Measurements from ENCODE around the gene MALT1.
"Not testable (repeated sequence)": the region's sequence is repeated elsewhere in the genome, so short reads cannot be mapped to it uniquely, and the experiment has no call there.

The MALT1 gene

GRCh38 chr18:58653144-58653722 lies 18.0 kb upstream of the MALT1 start:
- in situ Hi-C loops (cut with HindIII; ENCODE audit: low sequenced_read_pairs) = not testable (repeated sequence)

- in situ Hi-C loops (cut with HindIII; ENCODE audit: low sequenced_read_pairs) = no loop called here
These were observed 17.3 kb upstream of the MALT1 start for GRCh38 chr18:58653814-58654509.

GRCh38 chr18:58654896-58655614 lies 16.2 kb upstream of the MALT1 start:
- in situ Hi-C loops (cut with HindIII; ENCODE audit: low sequenced_read_pairs) = no loop called here

- in situ Hi-C loops (cut with HindIII; ENCODE audit: low sequenced_read_pairs) = no loop called here
These were observed 14.2 kb upstream of the MALT1 start for GRCh38 chr18:58657081-58657480.

- in situ Hi-C loops (cut with HindIII; ENCODE audit: low sequenced_read_pairs) = no loop called here
These were observed 13.8 kb upstream of the MALT1 start for GRCh38 chr18:58657494-58657893.

GRCh38 chr18:58659691-58660090 lies 11.6 kb upstream of the MALT1 start:
- in situ Hi-C loops (cut with HindIII; ENCODE audit: low sequenced_read_pairs) = no loop called here

- in situ Hi-C loops (cut with HindIII; ENCODE audit: low sequenced_read_pairs) = no loop called here
These were observed 10.3 kb upstream of the MALT1 start for GRCh38 chr18:58660915-58661314.

- in situ Hi-C loops (cut with HindIII; ENCODE audit: low sequenced_read_pairs) = no loop called here
These were observed 9.8 kb upstream of the MALT1 start for GRCh38 chr18:58661423-58661822.

GRCh38 chr18:58662118-58662517 lies 9.1 kb upstream of the MALT1 start:
- in situ Hi-C loops (cut with HindIII; ENCODE audit: low sequenced_read_pairs) = no loop called here

- in situ Hi-C loops (cut with HindIII; ENCODE audit: low sequenced_read_pairs) = no loop called here
These were observed 5.1 kb upstream of the MALT1 start for GRCh38 chr18:58666176-58666575.

- in situ Hi-C loops (cut with HindIII; ENCODE audit: low sequenced_read_pairs) = no loop called here
These were observed 3.1 kb upstream of the MALT1 start for GRCh38 chr18:58668211-58668610.

- in situ Hi-C loops (cut with HindIII; ENCODE audit: low sequenced_read_pairs) = no loop called here
These were observed 2.4 kb upstream of the MALT1 start for GRCh38 chr18:58668897-58669296.

GRCh38 chr18:58669731-58670378 lies 1.4 kb upstream of the MALT1 start:
- in situ Hi-C loops (cut with HindIII; ENCODE audit: low sequenced_read_pairs) = no loop called here

GRCh38 chr18:58670404-58671110 lies 708 bp upstream of the MALT1 start:
- in situ Hi-C loops (cut with HindIII; ENCODE audit: low sequenced_read_pairs) = no loop called here

GRCh38 chr18:58671632-58672564 lies 633 bp downstream of the MALT1 start:
- in situ Hi-C loops (cut with HindIII; ENCODE audit: low sequenced_read_pairs) = no loop called here

- in situ Hi-C loops (cut with HindIII; ENCODE audit: low sequenced_read_pairs) = no loop called here
These were observed 2.9 kb downstream of the MALT1 start for GRCh38 chr18:58674159-58674558.

- in situ Hi-C loops (cut with HindIII; ENCODE audit: low sequenced_read_pairs) = no loop called here
These were observed 3.7 kb downstream of the MALT1 start for GRCh38 chr18:58674863-58675472.

GRCh38 chr18:58676270-58676669 lies 5.0 kb downstream of the MALT1 start:
- in situ Hi-C loops (cut with HindIII; ENCODE audit: low sequenced_read_pairs) = no loop called here

- in situ Hi-C loops (cut with HindIII; ENCODE audit: low sequenced_read_pairs) = loop anchor here (5.0 kb wide), 1 partner anchor 45 kb away; no protein-coding TSS in a partner anchor
These were observed 11.3 kb downstream of the MALT1 start for GRCh38 chr18:58682429-58683069.
